ENCODE results near the gene SSH2.

The SSH2 gene

DNA sequence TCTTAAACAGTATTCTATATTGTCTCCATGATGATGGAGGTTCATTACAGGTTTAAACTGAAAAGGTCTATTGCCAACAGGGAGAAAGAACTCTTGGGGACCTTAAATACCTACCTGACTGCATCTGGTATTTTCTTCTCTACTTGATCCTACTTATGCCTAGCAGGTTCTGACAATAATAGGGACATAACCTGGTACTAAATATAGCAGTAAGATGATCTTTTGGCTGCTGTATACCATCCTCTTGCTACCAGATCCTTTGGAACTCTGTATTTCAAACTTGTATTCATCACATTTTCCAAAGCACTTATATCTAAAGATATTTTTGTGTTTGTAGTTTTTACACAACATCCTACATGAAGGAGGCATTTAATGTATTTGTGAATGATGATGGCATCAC is 160.8 kb downstream of the SSH2 start (continued):
- TF ChIP-seq, protein P1, sequence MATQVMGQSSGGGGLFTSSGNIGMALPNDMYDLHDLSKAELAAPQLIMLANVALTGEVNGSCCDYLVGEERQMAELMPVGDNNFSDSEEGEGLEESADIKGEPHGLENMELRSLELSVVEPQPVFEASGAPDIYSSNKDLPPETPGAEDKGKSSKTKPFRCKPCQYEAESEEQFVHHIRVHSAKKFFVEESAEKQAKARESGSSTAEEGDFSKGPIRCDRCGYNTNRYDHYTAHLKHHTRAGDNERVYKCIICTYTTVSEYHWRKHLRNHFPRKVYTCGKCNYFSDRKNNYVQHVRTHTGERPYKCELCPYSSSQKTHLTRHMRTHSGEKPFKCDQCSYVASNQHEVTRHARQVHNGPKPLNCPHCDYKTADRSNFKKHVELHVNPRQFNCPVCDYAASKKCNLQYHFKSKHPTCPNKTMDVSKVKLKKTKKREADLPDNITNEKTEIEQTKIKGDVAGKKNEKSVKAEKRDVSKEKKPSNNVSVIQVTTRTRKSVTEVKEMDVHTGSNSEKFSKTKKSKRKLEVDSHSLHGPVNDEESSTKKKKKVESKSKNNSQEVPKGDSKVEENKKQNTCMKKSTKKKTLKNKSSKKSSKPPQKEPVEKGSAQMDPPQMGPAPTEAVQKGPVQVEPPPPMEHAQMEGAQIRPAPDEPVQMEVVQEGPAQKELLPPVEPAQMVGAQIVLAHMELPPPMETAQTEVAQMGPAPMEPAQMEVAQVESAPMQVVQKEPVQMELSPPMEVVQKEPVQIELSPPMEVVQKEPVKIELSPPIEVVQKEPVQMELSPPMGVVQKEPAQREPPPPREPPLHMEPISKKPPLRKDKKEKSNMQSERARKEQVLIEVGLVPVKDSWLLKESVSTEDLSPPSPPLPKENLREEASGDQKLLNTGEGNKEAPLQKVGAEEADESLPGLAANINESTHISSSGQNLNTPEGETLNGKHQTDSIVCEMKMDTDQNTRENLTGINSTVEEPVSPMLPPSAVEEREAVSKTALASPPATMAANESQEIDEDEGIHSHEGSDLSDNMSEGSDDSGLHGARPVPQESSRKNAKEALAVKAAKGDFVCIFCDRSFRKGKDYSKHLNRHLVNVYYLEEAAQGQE (tag by site-specific recombination; IDR thresholded peaks at IDR 0.05) = no peak
- no peak for TF ChIP-seq ZNF302 (tag by site-specific recombination; IDR thresholded peaks at IDR 0.05; ENCODE audit: low read depth)
- TF ChIP-seq, protein P2, sequence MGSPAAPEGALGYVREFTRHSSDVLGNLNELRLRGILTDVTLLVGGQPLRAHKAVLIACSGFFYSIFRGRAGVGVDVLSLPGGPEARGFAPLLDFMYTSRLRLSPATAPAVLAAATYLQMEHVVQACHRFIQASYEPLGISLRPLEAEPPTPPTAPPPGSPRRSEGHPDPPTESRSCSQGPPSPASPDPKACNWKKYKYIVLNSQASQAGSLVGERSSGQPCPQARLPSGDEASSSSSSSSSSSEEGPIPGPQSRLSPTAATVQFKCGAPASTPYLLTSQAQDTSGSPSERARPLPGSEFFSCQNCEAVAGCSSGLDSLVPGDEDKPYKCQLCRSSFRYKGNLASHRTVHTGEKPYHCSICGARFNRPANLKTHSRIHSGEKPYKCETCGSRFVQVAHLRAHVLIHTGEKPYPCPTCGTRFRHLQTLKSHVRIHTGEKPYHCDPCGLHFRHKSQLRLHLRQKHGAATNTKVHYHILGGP (tag by site-specific recombination; IDR thresholded peaks at IDR 0.05) = no peak
- TF ChIP-seq ZNF155 (tag by site-specific recombination; IDR thresholded peaks at IDR 0.05) = no peak
- no peak for TF ChIP-seq BCL11A (tag by site-specific recombination; IDR thresholded peaks at IDR 0.05; ENCODE audit: low read depth)
- TF ChIP-seq, protein P3, sequence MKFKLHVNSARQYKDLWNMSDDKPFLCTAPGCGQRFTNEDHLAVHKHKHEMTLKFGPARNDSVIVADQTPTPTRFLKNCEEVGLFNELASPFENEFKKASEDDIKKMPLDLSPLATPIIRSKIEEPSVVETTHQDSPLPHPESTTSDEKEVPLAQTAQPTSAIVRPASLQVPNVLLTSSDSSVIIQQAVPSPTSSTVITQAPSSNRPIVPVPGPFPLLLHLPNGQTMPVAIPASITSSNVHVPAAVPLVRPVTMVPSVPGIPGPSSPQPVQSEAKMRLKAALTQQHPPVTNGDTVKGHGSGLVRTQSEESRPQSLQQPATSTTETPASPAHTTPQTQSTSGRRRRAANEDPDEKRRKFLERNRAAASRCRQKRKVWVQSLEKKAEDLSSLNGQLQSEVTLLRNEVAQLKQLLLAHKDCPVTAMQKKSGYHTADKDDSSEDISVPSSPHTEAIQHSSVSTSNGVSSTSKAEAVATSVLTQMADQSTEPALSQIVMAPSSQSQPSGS (tag by site-specific recombination; IDR thresholded peaks at IDR 0.05; ENCODE audit: low read depth) = no peak
- TF ChIP-seq GLIS1 (tag by site-specific recombination; IDR thresholded peaks at IDR 0.05) = no peak
- no peak for TF ChIP-seq ZNF530 (tag by site-specific recombination; IDR thresholded peaks at IDR 0.05; ENCODE audit: low read depth)
- TF ChIP-seq ZSCAN16 (tag by site-specific recombination; IDR thresholded peaks at IDR 0.05) = no peak

DNA sequence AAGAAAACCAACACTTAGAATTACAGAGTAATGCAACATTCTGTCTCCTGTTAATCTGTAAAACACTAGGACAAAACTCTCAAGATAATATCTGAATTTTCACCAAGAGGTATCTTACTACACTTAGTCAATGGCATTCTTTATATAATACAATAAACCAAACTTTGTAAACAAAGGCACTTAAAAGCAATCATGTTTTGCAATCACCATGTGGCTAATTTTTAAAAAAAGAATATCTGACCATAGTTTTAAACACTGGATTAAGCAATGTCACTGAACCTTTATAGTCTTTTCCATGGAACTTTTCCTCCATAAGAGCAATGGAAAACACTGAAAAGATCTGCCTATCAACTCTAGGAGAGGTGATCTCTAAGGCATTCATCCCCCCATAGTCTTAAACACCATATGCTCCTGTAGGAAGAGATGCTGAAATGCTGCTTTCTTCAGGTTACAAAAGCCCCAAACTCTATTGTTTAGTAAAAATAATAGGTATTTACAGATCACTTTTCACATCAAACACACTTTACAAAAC is 163.2 kb downstream of the SSH2 start:
- peaks cover 23% of the 10 kb centered on the region for H3K4me1 ChIP-seq (ENCODE audit: control insufficient read depth, insufficient read depth, low read length)
- H3K9me3 ChIP-seq (ENCODE audit: control insufficient read depth, insufficient read depth, low read depth, low read length) = no peaks in the 10 kb centered on the region
- H3K4me3 ChIP-seq (ENCODE audit: low read depth, low read length) = no peak overlapping the region
- H3K27ac ChIP-seq (ENCODE audit: extremely low read depth, low read depth, low read length) = no peak overlapping the region
- POLR2A ChIA-PET = no interaction called here
- TF ChIP-seq, protein P4, sequence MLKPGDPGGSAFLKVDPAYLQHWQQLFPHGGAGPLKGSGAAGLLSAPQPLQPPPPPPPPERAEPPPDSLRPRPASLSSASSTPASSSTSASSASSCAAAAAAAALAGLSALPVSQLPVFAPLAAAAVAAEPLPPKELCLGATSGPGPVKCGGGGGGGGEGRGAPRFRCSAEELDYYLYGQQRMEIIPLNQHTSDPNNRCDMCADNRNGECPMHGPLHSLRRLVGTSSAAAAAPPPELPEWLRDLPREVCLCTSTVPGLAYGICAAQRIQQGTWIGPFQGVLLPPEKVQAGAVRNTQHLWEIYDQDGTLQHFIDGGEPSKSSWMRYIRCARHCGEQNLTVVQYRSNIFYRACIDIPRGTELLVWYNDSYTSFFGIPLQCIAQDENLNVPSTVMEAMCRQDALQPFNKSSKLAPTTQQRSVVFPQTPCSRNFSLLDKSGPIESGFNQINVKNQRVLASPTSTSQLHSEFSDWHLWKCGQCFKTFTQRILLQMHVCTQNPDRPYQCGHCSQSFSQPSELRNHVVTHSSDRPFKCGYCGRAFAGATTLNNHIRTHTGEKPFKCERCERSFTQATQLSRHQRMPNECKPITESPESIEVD (tag by site-specific recombination; IDR thresholded peaks at IDR 0.05) = peak; percentile 84
- TF ChIP-seq ZNF654 (tag by site-specific recombination; IDR thresholded peaks at IDR 0.05; ENCODE audit: low read depth) = no peak
- peak; percentile 12; the same call in 1 of the 2 replicates for TF ChIP-seq IKZF3 (tag by site-specific recombination; IDR thresholded peaks at IDR 0.05)
- TF ChIP-seq ZNF677 (tag by site-specific recombination; IDR thresholded peaks at IDR 0.05) = peak; percentile 93
- no peak for TF ChIP-seq ZNF596 (tag by site-specific recombination; IDR thresholded peaks at IDR 0.05)
- CTCF ChIA-PET = interaction anchor here (0.7 to 2.6 kb wide), 4 partner anchors 13 to 405 kb away, joined by 3 to 14 read pairs (median 8); no protein-coding TSS in a partner anchor
- H3K36me3 ChIP-seq (ENCODE audit: control insufficient read depth in 2 of 2, insufficient read depth in 1 of 2, low read length in 2 of 2) = no peaks in the 10 kb centered on the region

DNA sequence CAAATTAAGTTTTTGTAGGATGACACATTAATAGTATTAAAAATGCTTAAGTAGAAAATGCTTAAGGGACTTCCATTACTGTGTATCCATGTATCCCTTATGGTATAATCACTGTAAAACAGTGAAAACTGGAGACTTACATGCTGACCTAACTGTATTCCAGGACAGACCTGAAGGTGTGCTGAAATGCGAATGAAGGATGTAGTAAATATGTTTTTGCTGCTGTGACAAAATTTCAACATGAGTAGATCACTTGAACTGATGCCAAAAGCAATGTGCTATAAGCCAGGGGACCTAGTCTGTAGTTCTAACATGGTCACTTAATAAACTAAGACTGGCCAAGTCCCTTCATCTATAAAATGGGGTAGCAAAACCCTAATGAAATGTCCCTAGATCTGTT is 165.3 kb downstream of the SSH2 start:
- Histone ChIP-seq H3K27ac (ENCODE audit: extremely low read depth, low read depth, low read length) (no peak overlapping the region), H3K36me3 (ENCODE audit: control insufficient read depth in 2 of 2, insufficient read depth in 1 of 2, low read length in 2 of 2) (no peaks in the 10 kb centered on the region), H3K4me3 (ENCODE audit: low read depth, low read length) (no peak overlapping the region), H3K9me3 (ENCODE audit: control insufficient read depth, insufficient read depth, low read depth, low read length) (no peaks in the 10 kb centered on the region), H3K4me1 (ENCODE audit: control insufficient read depth, insufficient read depth, low read length) (peaks cover 24% of the 10 kb centered on the region)
- TF ChIP-seq SETDB1 (IDR thresholded peaks at IDR 0.05; ENCODE audit: insufficient read length, low read length) (no peak), ZNF670 (tag by site-specific recombination; IDR thresholded peaks at IDR 0.05; ENCODE audit: low read depth) (no peak), SP3 (tag by site-specific recombination; IDR thresholded peaks at IDR 0.05) (no peak), MEIS1 (CRISPR knock-in tag; IDR thresholded peaks at IDR 0.05; ENCODE audit: borderline replicate concordance) (no peak), ZNF600 (tag by site-specific recombination; IDR thresholded peaks at IDR 0.05) (peak; percentile 67)
- ChIA-PET POLR2A (no interaction called here), CTCF (interaction anchor here (0.5 to 3.2 kb wide), 4 partner anchors 15 to 606 kb away, joined by 3 to 14 read pairs (median 8); no protein-coding TSS in a partner anchor)

All from HEK293 (cell line).